Skeletal muscle cell (primary cell): Measurements from ENCODE around the gene TRMT1.
"Not testable (repeated sequence)": the region's sequence is repeated elsewhere in the genome, so short reads cannot be mapped to it uniquely, and the experiment has no call there.

Experiments
- DNase-seq: peaks from one replicate; pipeline ENCODE4 v3.0.0-alpha.2; 2010; ENCODE audit warnings: low read depth
- H3K4me3 ChIP-seq: 2 replicates; pipeline ENCODE4 v1.5.1; 2011; ENCODE audit warnings: low read depth, mild to moderate bottlenecking, control low read depth, low read length, moderate library complexity

TRMT1 gene

GRCh38 chr19:13116282-13117175 is at the start of gene TRMT1:
Gene TRMT1, minus strand, starts transcription at chr19:13116740. Its CDS starts 341 bp downstream, at chr19:13116399.
- peak within 1 kb of the TSS; percentile 84 for H3K4me3 ChIP-seq
- DNase-seq: peak; percentile 70

- DNase-seq, H3K4me3 ChIP-seq: not testable (repeated sequence)
Measured at GRCh38 chr19:13166151-13166550, 49.6 kb upstream of the TRMT1 start.

GRCh38 chr19:13165162-13165997 is 48.8 kb upstream of the TRMT1 start:
- no peak for DNase-seq
- no peak overlapping the region for H3K4me3 ChIP-seq

GRCh38 chr19:13164343-13165161 is 48.0 kb upstream of the TRMT1 start:
- peak overlapping the region; percentile 7 for H3K4me3 ChIP-seq
- DNase-seq: no peak

- H3K4me3 ChIP-seq: peak overlapping the region; percentile 10
- peak; percentile 67 for DNase-seq
Measured at GRCh38 chr19:13163609-13164342, 47.2 kb upstream of the TRMT1 start.

- peak; percentile 92 for DNase-seq
- H3K4me3 ChIP-seq: peak overlapping the region; percentile 28
Measured at GRCh38 chr19:13162724-13163608, 46.4 kb upstream of the TRMT1 start.

GRCh38 chr19:13160557-13160956 is 44.0 kb upstream of the TRMT1 start:
- DNase-seq: no peak

GRCh38 chr19:13159713-13160112 is 43.2 kb upstream of the TRMT1 start:
- H3K4me3 ChIP-seq: no peak overlapping the region
- DNase-seq: no peak

More at GRCh38 chr19:13160557-13160956, 44.0 kb upstream of the TRMT1 start:
- no peak overlapping the region for H3K4me3 ChIP-seq

GRCh38 chr19:13155472-13156359 is 39.2 kb upstream of the TRMT1 start:
- peak overlapping the region; percentile 81 for H3K4me3 ChIP-seq
- DNase-seq: peak; percentile 64

GRCh38 chr19:13154911-13155471 is 38.5 kb upstream of the TRMT1 start:
- H3K4me3 ChIP-seq: peak overlapping the region; percentile 81
- DNase-seq: no peak

- peak; percentile 85 for DNase-seq
- H3K4me3 ChIP-seq: peak overlapping the region; percentile 81
Measured at GRCh38 chr19:13154241-13154778, 37.8 kb upstream of the TRMT1 start.

- no peak for DNase-seq
Measured at GRCh38 chr19:13153569-13154240, 37.2 kb upstream of the TRMT1 start.

GRCh38 chr19:13152974-13153568 is 36.5 kb upstream of the TRMT1 start:
- peak; percentile 76 for DNase-seq

More at GRCh38 chr19:13153569-13154240, 37.2 kb upstream of the TRMT1 start:
- peak overlapping the region; percentile 81 for H3K4me3 ChIP-seq

GRCh38 chr19:13152356-13152973 is 35.9 kb upstream of the TRMT1 start:
- DNase-seq: no peak
- H3K4me3 ChIP-seq: peak overlapping the region; percentile 81

More at GRCh38 chr19:13152974-13153568, 36.5 kb upstream of the TRMT1 start:
- H3K4me3 ChIP-seq: peak overlapping the region; percentile 81
